ENCODE data around the gene FXYD7.

The FXYD7 gene

DNA sequence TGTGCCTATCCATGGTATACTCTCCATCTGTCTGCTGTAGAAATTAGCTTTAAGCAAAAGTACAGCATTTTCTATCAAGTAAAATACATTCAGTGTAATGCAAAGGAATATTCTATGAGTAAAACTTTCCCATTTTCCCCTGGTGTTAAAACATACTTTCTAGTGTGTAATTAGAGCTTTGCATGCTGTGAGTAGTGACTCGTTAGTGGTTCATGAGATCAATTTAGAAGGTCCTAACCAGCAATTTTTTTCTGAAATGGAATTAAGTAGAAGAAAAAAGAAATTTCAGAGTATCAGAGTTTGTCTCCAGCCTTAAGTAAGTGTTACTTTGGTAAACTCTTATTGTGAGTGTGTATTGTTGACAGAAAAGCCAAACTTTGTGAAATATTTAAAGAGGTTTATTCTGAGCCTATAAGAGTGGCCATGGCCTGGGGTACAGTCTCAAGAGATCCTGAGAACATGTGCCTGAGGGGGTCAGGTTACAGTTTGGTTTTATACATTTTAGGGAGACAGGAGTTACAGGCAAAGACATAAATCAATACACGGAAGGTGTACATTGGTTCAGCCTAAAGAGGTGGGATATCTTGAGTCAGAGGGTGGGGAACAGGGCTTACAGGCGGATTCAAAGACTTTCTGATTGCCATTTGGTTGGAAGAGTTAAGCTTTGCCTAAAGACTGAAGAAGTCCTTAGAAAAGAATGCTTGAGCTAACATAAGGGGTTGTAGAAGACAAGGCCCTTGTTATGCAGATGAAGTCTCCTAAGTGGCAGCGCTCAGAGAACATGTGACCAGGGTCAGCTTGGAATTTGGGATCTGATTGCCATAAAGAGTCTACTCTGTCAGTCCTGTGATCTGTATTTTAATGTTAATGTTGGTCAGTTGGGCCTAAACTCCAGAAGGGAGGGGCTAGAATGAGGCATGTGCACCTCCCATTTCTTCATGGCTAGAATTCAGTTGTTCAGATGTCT, 60.0 kb downstream of the FXYD7 start:
- ATAC-seq: no peak
- TF ChIP-seq ZNF565 (CRISPR knock-in tag; conservative IDR thresholded peaks at IDR 0.05; ENCODE audit: low read depth): no peak
- TF ChIP-seq BACH2 (CRISPR knock-in tag; IDR thresholded peaks at IDR 0.05; ENCODE audit: borderline replicate concordance): no peak
- TF ChIP-seq ESRRG (CRISPR knock-in tag; IDR thresholded peaks at IDR 0.05): no peak
- TF ChIP-seq, protein P1, sequence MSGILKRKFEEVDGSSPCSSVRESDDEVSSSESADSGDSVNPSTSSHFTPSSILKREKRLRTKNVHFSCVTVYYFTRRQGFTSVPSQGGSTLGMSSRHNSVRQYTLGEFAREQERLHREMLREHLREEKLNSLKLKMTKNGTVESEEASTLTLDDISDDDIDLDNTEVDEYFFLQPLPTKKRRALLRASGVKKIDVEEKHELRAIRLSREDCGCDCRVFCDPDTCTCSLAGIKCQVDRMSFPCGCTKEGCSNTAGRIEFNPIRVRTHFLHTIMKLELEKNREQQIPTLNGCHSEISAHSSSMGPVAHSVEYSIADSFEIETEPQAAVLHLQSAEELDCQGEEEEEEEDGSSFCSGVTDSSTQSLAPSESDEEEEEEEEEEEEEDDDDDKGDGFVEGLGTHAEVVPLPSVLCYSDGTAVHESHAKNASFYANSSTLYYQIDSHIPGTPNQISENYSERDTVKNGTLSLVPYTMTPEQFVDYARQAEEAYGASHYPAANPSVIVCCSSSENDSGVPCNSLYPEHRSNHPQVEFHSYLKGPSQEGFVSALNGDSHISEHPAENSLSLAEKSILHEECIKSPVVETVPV (CRISPR knock-in tag; IDR thresholded peaks at IDR 0.05): no peak
- TF ChIP-seq, protein P2, sequence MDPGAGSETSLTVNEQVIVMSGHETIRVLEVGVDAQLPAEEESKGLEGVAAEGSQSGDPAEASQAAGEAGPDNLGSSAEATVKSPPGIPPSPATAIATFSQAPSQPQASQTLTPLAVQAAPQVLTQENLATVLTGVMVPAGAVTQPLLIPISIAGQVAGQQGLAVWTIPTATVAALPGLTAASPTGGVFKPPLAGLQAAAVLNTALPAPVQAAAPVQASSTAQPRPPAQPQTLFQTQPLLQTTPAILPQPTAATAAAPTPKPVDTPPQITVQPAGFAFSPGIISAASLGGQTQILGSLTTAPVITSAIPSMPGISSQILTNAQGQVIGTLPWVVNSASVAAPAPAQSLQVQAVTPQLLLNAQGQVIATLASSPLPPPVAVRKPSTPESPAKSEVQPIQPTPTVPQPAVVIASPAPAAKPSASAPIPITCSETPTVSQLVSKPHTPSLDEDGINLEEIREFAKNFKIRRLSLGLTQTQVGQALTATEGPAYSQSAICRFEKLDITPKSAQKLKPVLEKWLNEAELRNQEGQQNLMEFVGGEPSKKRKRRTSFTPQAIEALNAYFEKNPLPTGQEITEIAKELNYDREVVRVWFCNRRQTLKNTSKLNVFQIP (CRISPR knock-in tag; IDR thresholded peaks at IDR 0.05; ENCODE audit: borderline replicate concordance, low read depth): no peak
- TF ChIP-seq OSR1 (CRISPR knock-in tag; IDR thresholded peaks at IDR 0.05): no peak
- no peak for TF ChIP-seq PPARA (CRISPR knock-in tag; IDR thresholded peaks at IDR 0.05; ENCODE audit: borderline replicate concordance)
- TF ChIP-seq, protein P3, sequence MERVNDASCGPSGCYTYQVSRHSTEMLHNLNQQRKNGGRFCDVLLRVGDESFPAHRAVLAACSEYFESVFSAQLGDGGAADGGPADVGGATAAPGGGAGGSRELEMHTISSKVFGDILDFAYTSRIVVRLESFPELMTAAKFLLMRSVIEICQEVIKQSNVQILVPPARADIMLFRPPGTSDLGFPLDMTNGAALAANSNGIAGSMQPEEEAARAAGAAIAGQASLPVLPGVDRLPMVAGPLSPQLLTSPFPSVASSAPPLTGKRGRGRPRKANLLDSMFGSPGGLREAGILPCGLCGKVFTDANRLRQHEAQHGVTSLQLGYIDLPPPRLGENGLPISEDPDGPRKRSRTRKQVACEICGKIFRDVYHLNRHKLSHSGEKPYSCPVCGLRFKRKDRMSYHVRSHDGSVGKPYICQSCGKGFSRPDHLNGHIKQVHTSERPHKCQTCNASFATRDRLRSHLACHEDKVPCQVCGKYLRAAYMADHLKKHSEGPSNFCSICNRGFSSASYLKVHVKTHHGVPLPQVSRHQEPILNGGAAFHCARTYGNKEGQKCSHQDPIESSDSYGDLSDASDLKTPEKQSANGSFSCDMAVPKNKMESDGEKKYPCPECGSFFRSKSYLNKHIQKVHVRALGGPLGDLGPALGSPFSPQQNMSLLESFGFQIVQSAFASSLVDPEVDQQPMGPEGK (CRISPR knock-in tag; IDR thresholded peaks at IDR 0.05; ENCODE audit: borderline replicate concordance): no peak
- TF ChIP-seq ARNTL (CRISPR knock-in tag; IDR thresholded peaks at IDR 0.05; ENCODE audit: borderline replicate concordance, low read depth): no peak
- TF ChIP-seq, protein P4, sequence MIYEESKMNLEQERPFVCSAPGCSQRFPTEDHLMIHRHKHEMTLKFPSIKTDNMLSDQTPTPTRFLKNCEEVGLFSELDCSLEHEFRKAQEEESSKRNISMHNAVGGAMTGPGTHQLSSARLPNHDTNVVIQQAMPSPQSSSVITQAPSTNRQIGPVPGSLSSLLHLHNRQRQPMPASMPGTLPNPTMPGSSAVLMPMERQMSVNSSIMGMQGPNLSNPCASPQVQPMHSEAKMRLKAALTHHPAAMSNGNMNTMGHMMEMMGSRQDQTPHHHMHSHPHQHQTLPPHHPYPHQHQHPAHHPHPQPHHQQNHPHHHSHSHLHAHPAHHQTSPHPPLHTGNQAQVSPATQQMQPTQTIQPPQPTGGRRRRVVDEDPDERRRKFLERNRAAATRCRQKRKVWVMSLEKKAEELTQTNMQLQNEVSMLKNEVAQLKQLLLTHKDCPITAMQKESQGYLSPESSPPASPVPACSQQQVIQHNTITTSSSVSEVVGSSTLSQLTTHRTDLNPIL (CRISPR knock-in tag; IDR thresholded peaks at IDR 0.05; ENCODE audit: low read depth): no peak
- no peak for TF ChIP-seq ISL1 (CRISPR knock-in tag; IDR thresholded peaks at IDR 0.05)
- TF ChIP-seq, protein P5, sequence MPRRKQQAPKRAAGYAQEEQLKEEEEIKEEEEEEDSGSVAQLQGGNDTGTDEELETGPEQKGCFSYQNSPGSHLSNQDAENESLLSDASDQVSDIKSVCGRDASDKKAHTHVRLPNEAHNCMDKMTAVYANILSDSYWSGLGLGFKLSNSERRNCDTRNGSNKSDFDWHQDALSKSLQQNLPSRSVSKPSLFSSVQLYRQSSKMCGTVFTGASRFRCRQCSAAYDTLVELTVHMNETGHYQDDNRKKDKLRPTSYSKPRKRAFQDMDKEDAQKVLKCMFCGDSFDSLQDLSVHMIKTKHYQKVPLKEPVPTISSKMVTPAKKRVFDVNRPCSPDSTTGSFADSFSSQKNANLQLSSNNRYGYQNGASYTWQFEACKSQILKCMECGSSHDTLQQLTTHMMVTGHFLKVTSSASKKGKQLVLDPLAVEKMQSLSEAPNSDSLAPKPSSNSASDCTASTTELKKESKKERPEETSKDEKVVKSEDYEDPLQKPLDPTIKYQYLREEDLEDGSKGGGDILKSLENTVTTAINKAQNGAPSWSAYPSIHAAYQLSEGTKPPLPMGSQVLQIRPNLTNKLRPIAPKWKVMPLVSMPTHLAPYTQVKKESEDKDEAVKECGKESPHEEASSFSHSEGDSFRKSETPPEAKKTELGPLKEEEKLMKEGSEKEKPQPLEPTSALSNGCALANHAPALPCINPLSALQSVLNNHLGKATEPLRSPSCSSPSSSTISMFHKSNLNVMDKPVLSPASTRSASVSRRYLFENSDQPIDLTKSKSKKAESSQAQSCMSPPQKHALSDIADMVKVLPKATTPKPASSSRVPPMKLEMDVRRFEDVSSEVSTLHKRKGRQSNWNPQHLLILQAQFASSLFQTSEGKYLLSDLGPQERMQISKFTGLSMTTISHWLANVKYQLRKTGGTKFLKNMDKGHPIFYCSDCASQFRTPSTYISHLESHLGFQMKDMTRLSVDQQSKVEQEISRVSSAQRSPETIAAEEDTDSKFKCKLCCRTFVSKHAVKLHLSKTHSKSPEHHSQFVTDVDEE (CRISPR knock-in tag; IDR thresholded peaks at IDR 0.05): no peak
- TF ChIP-seq TOX (CRISPR knock-in tag; IDR thresholded peaks at IDR 0.05; ENCODE audit: borderline replicate concordance): no peak
- TF ChIP-seq SNAI2 (CRISPR knock-in tag; IDR thresholded peaks at IDR 0.05): no peak
- no peak for TF ChIP-seq ZC3H10 (CRISPR knock-in tag; IDR thresholded peaks at IDR 0.05)
